ENCODE measurements around the gene RUFY1.
A peak's percentile ranks its signal among the peaks of the same experiment; 100 is the strongest.

Gene RUFY1

DNA sequence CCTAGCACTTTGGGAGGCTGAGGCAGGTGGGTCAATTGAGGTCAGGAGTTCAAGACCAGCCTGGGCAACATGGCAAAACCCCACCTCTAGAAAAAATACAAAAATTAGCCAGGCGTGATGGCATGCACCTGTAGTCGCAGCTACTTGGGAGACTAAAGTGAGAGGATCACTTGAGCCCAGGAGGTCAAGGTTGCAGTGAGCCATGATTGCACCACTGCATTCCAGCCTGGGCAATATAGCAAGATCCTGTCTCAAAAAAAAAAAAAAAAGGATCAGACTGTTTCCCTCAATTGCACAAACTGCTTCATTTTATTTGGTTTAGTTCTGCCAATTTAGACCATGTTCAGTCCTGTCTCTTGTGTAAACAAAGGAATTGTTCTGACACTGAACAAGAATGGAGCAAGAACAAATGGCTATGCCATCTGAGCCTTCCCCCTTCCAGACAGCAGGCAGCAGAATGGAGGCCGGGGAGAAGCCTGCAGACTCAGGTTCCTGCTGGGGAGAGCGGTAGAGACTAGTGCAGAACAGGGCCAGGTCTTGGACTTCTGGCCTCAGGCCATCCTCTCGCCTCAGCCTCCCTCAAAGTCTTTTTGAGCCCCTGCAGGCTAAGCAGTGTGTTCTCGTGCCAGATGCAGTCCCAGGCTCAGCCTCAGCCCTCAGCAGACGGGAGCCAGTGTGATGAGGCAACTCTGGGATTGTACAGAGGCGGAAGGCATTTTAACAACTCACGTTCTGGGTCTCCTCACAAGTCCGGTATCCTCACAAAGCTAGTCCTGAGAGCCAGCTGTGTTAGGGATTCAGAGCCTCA is 54.9 kb downstream of the RUFY1 start:
- no peak for DNase-seq (ENCODE audit: low spot score)

DNA sequence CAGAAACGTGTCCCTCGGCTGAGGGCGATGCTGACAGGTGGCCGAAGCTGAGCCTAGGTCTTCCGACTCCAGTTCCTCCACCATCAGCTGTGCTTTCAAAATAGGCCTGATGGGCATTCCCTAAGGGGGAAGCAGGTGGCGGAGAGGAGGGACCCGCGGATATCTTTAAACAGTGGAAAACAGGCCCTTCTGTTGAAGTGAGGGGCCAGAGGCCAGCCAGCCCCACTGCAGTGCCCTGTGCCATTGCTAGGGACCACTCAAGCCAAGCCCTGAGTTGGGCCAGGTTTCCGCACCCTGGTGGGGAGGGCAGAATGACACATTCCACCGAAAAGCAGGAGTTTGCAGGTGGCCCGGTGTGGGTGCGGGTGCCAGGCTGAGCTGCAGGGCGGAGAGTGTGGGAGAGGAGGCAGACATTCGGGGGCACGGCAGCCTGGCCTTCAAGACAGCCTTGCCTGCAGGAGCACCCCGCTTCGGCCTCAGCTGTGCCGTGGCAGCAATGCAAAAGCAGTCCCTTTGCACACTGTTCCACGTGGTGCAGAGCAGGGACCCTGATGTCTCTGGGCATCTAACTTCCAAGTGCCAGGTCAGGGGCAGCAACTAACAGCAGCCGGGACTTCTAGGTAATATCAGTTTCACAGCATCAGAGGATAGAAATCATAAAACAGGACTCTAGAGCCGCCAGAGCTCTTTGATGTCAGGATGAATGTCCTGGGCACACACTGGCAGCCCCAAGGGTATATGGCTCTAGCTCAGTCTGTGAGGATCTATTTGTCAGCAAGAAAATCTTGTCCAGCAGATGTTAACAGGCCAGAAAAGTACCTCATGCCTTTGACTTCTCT is 55.9 kb downstream of the RUFY1 start:
- no peak for DNase-seq (ENCODE audit: low spot score)

DNA sequence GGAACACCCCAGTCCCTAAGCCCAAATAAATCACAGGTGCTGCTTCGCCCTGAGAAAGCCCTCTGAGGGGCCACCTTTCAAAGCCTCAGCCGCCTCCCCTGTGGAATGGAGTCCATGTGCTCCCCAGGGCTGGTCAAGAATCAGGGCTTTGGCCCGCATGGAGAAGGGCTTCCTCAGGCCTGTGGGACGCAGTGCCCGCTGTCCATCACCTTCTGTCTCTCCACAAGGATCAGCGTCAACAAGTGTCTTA is 56.5 kb downstream of the RUFY1 start:
- no peak for DNase-seq (ENCODE audit: low spot score)

DNA sequence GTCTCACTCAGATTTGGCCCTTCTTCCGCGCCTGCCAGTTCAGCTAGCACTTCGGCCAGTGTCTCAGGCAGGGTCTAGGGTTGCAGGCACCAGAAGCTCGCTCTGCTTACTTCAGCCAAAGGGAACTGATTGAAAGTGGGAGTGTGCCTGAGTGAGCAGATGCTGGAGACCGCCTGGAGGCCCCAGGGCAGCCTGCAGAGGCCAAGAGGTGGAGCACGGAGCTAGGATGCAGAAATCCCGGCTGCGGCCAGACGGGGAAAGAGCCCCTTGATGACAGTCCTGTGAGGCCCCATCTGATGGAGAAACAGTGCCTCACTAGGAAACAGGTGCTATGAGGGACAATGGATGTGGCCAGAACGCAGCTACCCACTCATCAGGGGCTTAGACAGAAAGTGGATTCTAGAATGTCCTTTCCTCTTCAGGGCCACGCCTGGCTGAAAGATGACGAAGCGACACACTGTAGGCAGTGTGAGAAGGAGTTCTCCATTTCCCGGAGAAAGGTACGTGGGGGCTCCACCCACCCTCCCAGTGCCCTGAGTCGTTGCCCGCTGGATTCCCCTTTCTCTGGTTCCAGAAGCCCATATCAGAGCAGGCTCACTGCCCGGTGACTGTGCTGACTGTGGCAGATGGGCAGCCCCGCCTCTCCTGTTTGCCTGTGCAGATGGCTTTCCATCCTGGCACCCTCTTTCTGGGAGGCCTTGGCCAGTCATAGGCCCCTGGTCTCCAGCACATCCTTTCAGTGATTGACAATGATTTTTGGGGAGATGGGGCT is 57.0 kb downstream of the RUFY1 start:
- peak; percentile 76 for DNase-seq (ENCODE audit: low spot score)

DNA sequence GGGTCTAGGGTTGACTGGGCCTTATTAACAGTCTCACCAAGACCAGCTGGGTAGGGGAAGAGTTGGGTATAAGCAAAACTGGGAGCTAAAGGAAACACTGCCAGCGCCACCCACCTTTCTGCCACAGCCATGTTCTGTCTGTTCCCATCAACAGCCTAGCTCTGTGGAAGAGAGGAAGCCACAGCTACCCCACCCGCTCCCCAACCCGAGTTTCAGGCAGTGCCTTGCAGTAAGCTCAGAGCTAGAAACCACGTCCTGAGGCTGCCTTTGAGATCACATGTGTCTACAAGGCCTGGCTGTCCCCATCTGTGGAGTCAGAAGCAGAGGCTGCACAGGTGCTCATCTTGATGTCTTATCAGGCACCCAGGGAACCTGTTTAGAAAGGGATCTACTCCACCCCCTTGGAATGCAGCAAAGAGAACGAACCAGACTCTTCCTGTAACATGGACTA is 57.8 kb downstream of the RUFY1 start:
- DNase-seq (ENCODE audit: low spot score), result peak; percentile 70

DNA sequence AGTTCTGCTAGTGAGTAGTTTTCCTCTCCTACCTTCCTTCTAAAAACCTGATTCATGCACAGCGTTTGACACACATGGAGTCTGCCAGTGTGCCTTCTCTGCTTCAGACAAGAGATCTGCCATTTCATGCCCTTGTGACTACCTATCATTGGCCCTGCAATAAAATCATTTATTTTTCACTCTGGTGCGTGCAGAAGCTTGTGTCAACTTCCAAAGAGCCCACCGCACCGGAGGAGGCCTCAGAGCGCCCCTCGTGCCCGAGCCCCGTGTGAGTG is 59.4 kb downstream of the RUFY1 start:
- DNase-seq (ENCODE audit: low spot score), result no peak

DNA sequence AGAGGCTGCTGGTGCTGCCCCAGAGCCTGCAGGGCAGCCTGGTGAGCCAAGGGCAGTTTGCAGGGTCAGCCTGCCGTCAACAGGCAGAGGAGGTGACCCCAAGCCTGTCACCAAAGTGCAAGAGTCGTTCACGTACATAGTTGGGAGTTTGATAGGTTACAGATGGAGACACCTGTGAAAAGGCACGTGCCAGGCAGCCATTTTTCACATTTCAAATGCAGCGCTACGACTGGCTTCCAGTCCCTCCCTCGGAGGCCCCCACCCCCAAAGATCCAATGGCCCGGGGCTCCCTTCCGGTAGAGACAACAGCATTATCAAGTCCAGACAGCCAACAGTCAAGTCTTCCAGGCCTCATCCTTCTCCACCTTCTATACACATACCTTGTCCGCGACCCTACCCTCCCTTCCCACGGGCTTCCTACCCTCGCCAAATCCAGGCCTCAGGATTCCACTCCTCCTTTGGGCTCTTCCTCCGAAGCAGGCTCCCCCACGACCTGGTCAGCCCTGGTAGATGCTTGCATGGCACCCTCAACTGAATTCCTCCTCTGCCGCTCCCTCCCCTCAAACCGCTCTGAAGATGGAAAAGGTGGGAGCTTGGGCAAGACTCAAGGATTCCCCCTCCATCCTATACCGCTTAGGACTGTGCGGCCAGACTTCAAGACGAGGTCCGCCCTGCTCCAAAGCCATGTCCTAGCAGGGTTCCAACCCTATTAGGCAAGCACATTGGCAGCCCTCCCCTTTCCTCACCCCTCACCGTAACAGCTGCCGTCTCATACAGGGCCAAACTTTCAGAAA is 60.0 kb downstream of the RUFY1 start:
- DNase-seq (ENCODE audit: low spot score), result no peak

DNA sequence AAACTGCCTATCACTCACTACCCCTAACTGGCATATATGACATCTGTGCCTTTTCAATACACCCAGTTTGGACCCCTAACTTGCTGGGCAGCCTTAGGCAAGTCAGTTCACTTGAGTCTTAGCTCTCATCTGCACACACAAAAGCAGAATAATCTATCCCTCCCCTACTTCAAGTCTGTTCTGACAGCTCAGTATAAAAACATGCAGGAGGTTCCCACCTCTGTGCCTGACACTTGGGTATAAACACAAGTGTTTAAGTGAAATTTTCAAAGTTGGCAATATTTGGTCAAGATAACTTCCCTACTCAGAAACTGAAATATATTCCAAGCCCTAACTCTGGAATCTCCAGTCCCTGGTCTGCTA is 60.5 kb downstream of the RUFY1 start:
- no peak for DNase-seq (ENCODE audit: low spot score)

DNA sequence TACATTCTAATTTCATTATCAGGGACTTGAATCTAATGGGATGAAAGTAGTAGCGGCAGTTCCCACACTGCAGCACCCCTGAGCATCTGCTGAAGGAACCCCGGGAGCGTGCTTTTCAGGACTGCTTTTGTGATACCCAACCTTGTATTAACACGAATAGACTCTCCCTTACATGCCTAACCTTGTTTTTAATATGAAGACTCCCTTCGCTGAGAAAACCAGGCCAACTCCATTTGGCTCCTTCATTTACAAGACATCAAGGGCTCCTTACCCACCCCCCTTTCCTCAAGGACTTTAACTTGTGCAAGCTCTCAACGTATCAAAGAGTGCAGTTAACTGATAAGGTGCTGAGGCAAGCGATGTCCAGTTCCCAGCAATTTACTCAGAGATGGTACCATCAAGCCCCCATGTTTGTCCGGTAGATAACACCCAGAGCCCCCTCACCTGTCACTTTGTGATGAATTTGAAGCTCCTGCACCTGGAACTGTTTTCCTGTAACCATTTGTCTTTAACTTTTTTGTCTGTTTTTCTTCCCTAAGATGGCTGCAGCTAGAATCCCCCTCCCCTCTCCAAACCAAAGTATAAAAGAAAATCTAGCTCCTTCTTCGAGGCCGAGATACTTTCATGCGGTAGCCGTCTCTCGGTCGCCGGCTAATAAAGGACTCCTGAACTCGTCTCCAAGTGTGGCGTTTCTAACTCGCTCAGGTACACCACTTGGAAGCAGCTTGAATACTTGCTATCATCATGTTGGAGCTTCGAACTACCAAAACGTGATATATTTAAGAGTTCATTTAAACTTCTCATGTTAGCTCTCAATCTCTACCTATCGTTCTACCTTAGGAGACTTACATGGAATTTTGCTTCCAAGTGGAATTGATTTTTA is 62.5 kb downstream of the RUFY1 start:
- DNase-seq (ENCODE audit: low spot score), result no peak

DNA sequence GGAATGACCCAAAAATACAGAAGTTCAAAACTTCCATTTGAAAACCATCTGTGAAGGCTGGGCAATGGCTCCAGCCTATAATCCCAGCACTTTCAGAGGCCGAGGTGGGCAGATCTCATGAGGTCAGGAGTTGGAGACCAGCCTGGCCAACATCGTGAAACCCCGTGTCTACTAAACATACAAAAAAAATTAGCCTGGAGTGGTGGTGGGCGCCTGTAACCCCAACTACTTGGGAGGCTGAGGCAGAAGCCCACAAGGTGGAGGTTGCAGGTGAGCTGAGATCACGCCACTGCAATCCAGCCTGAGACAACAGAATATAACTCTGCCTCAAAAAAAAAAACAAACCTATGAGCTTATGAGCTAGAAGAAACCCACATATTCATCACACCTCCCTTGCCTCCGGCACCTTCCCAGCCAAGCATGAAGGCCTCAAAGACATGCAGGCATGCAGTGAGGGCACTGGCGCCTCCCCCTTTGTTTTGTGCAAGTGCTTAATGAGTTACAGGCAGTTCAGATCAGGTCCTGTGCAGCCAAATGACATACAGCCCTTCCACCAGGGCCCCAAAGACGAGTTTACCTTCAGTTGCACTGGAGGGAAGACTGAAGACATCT is 63.2 kb downstream of the RUFY1 start:
- DNase-seq (ENCODE audit: low spot score), result no peak

DNA sequence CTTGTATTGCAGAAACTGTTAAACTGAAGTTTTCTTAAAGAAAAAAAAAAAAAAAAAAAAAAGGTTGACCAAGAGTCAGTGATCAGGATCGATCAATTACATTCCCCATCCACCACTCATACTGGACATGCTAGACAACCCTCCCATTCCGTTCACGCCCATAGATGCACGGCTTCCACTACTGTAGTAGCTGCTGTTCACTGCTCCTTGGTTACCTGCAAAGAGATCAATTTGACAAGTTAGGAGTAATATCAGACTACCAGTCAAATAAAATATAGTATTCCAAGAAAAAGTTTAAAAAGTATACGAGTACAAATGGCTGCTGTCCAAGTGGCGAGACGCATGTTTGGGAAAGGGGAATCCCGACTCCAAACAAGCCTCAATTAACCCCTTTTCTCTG is 64.4 kb downstream of the RUFY1 start:
- DNase-seq (ENCODE audit: low spot score), result no peak

DNA sequence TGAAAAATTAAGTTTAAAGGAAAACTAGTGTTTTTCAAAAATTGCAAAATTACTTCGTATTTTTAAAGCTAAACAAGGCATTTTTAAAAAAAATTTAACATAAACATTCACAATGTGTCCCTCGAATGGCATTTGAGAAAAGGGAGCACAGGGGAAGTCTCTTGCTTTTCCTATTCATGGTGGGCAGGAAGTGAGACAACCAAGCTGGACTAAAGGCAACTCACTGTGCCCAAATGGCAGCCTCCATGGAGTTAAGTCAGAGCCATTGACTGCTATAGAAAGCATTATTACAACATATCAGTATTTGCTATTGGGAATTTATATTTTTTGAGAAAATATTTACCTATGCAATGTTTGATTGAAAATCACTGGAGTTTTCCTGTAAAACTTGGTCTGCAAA is 64.8 kb downstream of the RUFY1 start:
- no peak for DNase-seq (ENCODE audit: low spot score)

DNA sequence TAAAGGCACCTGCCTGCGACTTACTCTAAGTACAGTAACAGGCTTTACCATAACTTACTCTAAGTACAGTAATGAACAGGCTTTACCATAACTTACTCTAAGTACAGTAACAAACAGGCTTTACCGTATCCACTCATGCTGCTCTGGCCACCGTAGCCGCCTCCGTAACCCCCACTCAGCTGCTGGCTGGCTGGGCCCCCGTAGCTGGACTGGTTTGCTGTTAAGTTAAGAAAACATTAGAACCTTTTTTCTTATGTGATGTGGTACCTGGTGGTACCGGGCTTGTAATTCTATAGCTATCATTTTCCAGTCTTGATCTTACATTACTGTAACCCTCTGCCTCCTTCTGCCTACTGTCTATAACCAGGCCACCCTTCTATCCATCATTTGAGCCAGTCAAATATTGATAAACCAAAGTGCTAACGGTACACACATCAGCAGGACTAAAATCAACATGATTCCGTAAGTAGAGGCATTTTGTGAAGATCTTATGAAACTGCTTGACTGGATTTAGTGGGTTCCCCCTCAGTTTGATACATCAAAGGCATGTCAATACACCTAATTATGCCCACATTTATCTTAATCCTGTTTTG is 65.7 kb downstream of the RUFY1 start:
- no peak for DNase-seq (ENCODE audit: low spot score)

DNA sequence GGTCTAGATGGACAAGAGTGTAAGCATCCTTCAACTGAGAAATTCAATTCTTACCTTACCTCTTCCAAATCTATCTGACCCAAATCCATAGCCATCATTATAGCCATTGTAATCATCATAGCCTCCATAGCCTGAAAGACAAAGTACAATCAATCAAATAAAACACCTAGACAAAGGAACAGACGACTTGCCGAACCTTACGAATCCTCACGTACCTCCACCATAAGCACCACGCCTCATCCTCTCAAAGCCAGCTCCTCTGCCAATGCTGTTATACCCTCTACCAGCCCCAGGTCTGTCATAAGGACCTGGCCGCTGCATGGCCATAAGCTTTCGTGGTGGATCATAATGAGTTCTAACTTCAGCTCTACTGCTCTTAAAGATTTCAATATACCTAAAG is 67.6 kb downstream of the RUFY1 start:
- no peak for DNase-seq (ENCODE audit: low spot score)

DNA sequence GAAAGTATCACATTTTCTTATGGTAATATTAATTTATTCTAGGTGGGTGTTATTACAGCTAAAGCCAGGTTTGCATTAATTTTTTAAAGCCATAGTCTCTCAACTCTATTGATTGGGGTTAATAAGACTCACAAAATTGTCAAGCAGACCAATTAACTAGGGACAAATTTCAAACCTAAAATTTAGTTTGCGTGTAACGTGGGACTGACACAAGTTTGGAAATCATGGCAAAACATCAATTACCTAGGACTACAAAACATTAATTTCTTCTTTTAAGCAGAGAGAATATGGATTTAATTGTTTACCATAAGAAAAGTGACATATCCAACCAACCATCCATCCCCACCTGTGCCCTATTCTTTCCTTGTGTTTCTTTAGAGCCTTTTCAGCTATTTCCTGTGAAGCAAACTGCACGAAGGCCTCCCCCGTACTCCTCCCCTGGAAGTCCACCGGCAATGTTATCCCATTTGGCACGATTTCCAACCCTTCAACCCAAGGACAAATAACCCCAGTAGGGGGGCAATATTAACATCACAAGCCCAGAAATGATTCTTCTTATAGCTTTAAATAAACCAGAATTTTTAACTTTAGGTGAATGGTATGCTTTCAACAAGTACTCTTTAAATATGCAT is 68.7 kb downstream of the RUFY1 start:
- no peak for DNase-seq (ENCODE audit: low spot score)

DNA sequence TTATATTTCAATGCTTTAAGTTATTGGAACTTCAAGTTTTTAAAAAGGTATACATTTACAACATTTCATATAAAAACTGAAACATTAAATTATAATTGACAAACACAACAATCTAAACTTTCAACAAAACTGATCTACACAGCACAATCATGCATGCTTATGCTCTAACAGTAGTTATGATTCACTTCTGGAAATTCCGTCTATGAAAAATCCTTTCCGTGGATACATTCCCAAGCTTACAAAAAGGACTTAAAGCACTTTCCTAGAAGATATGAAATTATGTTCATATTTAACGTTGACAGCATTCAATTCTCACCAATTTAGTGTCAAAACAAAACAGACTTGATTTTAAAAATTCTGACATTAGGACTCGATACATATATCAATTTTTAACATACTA is 69.4 kb downstream of the RUFY1 start:
- DNase-seq (ENCODE audit: low spot score), result no peak

DNA sequence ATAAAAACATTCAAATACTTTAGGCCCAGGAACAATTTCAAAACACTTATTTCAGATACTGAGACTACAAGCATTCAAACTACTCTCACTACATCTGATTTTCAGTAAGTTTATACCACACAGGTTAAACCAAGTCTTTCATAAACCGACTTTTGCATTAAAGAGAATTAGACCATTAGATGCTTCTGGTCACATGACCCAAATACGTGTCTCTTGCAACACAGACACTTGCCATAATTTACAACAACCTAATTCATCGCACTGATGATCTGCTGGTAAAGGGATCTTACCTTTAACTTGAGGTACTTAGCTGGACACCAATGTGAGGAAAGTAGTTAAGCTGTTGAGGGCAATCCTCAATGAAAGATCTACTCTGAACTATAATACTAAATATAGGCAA is 69.9 kb downstream of the RUFY1 start:
- no peak for DNase-seq (ENCODE audit: low spot score)

DNA sequence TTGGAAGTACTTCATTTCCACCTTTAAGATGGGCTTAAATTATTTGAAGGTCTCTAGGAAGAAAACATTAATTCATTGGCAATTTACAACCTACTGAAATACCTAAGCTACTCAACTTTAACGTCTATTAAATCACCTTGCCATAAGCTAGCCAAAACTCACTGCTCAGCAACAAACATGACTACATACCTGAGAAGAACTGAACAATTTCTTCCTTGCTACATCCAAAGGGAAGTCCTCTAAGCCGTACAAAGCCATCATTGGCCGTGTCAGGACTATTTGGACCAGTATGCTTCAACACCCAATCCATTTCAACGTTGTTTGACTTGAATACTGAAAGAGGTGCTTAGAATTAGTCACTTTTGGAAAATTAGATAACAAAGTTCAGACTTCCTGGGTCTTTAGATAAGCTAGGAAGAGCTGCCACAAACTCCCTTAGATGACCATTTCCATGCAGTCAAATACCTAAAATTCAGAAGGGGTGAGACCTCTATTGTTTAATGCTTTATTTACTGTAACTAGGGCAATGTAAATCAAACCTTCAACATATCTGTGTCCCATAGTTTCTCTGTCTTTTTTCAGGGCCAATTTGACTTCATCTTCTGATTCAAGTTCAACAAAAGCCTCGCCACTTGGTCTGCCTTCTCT is 70.5 kb downstream of the RUFY1 start:
- no peak for DNase-seq (ENCODE audit: low spot score)

DNA sequence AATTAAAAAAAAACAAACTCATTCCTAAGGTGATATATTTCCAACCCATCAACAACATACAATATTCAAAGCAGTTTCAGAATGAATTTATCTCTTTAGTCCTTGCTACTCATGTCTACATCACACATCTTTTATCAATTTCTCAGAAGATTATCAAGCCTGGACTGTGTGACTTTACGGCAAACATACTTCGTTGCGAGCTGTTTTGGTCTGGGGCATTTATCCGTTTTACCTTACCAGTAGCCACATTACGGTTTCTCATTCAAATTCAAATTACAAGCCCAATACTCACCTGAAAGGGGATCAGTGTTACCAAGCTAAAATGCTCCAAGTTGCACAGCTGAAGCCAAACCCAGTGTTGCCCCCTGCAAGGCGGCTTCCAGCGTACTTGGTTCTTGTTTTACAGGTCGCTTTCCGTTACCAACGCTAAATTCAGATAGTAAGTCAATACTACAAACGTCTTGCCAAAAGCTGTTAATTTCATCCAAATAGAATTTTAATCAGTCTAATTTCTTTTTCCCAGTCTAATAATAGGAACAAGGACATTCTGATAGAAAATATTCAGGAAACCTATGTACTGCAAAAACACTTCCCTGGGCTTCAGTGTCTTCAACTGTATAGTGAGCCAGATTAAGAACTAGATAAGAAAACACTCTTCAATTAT is 71.3 kb downstream of the RUFY1 start:
- no peak for DNase-seq (ENCODE audit: low spot score)

Data from Ammon's horn (tissue), 1 donor.